ENCODE measurements around the gene ELL. TPM values are rescaled to one million over a fixed set of nuclear protein-coding genes. Genes with fewer than 3 reads are reported as not detected.

The ELL gene
- total and polyA plus RNA-seq, 9 of the 15 experiments (the other 6 are each of a cell fraction or from before 2014, with no cell fraction given), result 0.24 to 22.5 (median 4.1) TPM

DNA sequence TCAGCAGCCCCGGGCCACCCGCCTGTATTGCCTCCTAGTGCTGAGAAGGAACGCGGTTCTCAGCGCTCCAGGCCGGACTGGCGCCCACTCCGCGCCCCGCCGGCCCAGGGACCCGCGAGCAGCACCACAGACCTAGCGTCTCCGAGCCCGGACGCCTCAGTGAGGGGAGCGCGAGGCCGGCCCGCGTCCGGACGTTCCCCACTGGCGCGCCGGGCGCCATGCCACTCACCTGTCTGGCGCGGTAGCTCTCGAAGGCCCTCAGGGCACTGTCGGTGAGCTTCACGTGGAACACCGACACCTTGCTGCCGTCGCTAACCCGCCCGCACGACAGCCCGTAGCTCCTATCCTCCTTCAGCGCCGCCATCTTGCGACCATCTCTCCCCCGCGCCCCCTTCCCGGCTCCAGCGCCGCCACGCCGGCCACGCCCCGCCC is at the start of gene ELL (continued):
- TF ChIP-seq TFAM (CRISPR knock-in tag; conservative IDR thresholded peaks at IDR 0.05), result no peak
- TF ChIP-seq KDM4B (IDR thresholded peaks at IDR 0.05; ENCODE audit: borderline replicate concordance in 2 of 2, low read depth in 1 of 2), result no peak
- TF ChIP-seq HNRNPL (IDR thresholded peaks at IDR 0.05; ENCODE audit: low read depth, low read length), result peak; percentile 50; the same call in 1 of the 2 replicates
- peak; percentile 85 for TF ChIP-seq NFRKB (IDR thresholded peaks at IDR 0.05; ENCODE audit: low read depth)
- TF ChIP-seq POLR2AphosphoS2 (IDR thresholded peaks at IDR 0.05; ENCODE audit: low read length), result no peak
- no peak for TF ChIP-seq POU5F1 (IDR thresholded peaks at IDR 0.05; ENCODE audit: borderline replicate concordance, low read depth, low read length, partially characterized antibody)
- peak; percentile 67 for TF ChIP-seq ZBTB7A (IDR thresholded peaks at IDR 0.05; ENCODE audit: borderline replicate concordance, control insufficient read depth, low read depth, low read length)
- TF ChIP-seq, protein P1, sequence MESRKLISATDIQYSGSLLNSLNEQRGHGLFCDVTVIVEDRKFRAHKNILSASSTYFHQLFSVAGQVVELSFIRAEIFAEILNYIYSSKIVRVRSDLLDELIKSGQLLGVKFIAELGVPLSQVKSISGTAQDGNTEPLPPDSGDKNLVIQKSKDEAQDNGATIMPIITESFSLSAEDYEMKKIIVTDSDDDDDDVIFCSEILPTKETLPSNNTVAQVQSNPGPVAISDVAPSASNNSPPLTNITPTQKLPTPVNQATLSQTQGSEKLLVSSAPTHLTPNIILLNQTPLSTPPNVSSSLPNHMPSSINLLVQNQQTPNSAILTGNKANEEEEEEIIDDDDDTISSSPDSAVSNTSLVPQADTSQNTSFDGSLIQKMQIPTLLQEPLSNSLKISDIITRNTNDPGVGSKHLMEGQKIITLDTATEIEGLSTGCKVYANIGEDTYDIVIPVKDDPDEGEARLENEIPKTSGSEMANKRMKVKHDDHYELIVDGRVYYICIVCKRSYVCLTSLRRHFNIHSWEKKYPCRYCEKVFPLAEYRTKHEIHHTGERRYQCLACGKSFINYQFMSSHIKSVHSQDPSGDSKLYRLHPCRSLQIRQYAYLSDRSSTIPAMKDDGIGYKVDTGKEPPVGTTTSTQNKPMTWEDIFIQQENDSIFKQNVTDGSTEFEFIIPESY (CRISPR knock-in tag; IDR thresholded peaks at IDR 0.05), result no peak
- TF ChIP-seq PCBP1 (IDR thresholded peaks at IDR 0.05; ENCODE audit: low read depth, low read length, poor library complexity, severe bottlenecking), result peak; percentile 85
- no peak for TF ChIP-seq MXI1 (IDR thresholded peaks at IDR 0.05; ENCODE audit: low read depth, low read length)
- 0 out of 2 replicates have a peak, but pooled peaks have one; percentile 24 for TF ChIP-seq NR4A1 (CRISPR knock-in tag; IDR thresholded peaks at IDR 0.05)
- no peak for TF ChIP-seq NR4A1 (tag; IDR thresholded peaks at IDR 0.05)
- TF ChIP-seq ZNF561 (CRISPR knock-in tag; conservative IDR thresholded peaks at IDR 0.05), result no peak
- 0 out of 2 replicates have a peak, but pooled peaks have one; percentile 45 for TF ChIP-seq ZNF212 (CRISPR knock-in tag; IDR thresholded peaks at IDR 0.05)
- TF ChIP-seq, protein P2, sequence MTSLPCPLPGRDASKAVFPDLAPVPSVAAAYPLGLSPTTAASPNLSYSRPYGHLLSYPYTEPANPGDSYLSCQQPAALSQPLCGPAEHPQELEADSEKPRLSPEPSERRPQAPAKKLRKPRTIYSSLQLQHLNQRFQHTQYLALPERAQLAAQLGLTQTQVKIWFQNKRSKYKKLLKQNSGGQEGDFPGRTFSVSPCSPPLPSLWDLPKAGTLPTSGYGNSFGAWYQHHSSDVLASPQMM (CRISPR knock-in tag; IDR thresholded peaks at IDR 0.05), result no peak
- TF ChIP-seq, protein P3, sequence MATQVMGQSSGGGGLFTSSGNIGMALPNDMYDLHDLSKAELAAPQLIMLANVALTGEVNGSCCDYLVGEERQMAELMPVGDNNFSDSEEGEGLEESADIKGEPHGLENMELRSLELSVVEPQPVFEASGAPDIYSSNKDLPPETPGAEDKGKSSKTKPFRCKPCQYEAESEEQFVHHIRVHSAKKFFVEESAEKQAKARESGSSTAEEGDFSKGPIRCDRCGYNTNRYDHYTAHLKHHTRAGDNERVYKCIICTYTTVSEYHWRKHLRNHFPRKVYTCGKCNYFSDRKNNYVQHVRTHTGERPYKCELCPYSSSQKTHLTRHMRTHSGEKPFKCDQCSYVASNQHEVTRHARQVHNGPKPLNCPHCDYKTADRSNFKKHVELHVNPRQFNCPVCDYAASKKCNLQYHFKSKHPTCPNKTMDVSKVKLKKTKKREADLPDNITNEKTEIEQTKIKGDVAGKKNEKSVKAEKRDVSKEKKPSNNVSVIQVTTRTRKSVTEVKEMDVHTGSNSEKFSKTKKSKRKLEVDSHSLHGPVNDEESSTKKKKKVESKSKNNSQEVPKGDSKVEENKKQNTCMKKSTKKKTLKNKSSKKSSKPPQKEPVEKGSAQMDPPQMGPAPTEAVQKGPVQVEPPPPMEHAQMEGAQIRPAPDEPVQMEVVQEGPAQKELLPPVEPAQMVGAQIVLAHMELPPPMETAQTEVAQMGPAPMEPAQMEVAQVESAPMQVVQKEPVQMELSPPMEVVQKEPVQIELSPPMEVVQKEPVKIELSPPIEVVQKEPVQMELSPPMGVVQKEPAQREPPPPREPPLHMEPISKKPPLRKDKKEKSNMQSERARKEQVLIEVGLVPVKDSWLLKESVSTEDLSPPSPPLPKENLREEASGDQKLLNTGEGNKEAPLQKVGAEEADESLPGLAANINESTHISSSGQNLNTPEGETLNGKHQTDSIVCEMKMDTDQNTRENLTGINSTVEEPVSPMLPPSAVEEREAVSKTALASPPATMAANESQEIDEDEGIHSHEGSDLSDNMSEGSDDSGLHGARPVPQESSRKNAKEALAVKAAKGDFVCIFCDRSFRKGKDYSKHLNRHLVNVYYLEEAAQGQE (IDR thresholded peaks at IDR 0.05; ENCODE audit: borderline replicate concordance), result no peak
- TF ChIP-seq, protein P3 (CRISPR knock-in tag; IDR thresholded peaks at IDR 0.05; ENCODE audit: low read depth), result 0 out of 2 replicates have a peak, but pooled peaks have one; percentile 30
- TF ChIP-seq ZNF696 (CRISPR knock-in tag; conservative IDR thresholded peaks at IDR 0.05), result no peak
- no peak for TF ChIP-seq NFXL1 (CRISPR knock-in tag; IDR thresholded peaks at IDR 0.05)
